GM20431 (cell line): ENCODE measurements around the gene MAPK7.

Experiments
- in situ Hi-C: fragments of 300-500 bp; cut with MseI, MboI; formaldehyde crosslinking; loops from one replicate; pipeline ENCODE4 v1.15.0; 2020; ENCODE audit warnings: low sequenced_read_pairs; ENCODE audit not compliant: unreplicated experiment

The MAPK7 gene

GRCh38 chr17:19377602-19378415 lies 489 bp upstream of the MAPK7 start:
- in situ Hi-C loops: no loop called here

- in situ Hi-C loops: no loop called here
These were observed 1.2 kb downstream of the MAPK7 start for GRCh38 chr17:19379361-19380065.

GRCh38 chr17:19380481-19381301 lies 2.4 kb downstream of the MAPK7 start:
- in situ Hi-C loops: no loop called here

GRCh38 chr17:19381361-19381740 lies 3.1 kb downstream of the MAPK7 start:
- in situ Hi-C loops: no loop called here

GRCh38 chr17:19381741-19382444 lies 3.6 kb downstream of the MAPK7 start:
- in situ Hi-C loops: no loop called here

GRCh38 chr17:19382531-19383444 lies 4.5 kb downstream of the MAPK7 start:
- in situ Hi-C loops: no loop called here

GRCh38 chr17:19383681-19384470 lies 5.6 kb downstream of the MAPK7 start:
- in situ Hi-C loops: no loop called here

GRCh38 chr17:19384723-19385391 lies 6.6 kb downstream of the MAPK7 start:
- in situ Hi-C loops: no loop called here

GRCh38 chr17:19385521-19385983 lies 7.3 kb downstream of the MAPK7 start:
- in situ Hi-C loops: no loop called here

- in situ Hi-C loops: no loop called here
These were observed 8.0 kb downstream of the MAPK7 start for GRCh38 chr17:19386051-19386929.

- in situ Hi-C loops: no loop called here
These were observed 8.9 kb downstream of the MAPK7 start, which contains the start of gene MFAP4 for GRCh38 chr17:19386974-19387920. Gene MFAP4 (minus strand): TSS chr17:19387190. CDS start chr17:19387155, 35 bp downstream.

- in situ Hi-C loops: no loop called here
These were observed 9.7 kb downstream of the MAPK7 start for GRCh38 chr17:19387921-19388521.

GRCh38 chr17:19388791-19389785 lies 10.8 kb downstream of the MAPK7 start:
- in situ Hi-C loops: no loop called here

GRCh38 chr17:19390951-19391350 lies 12.7 kb downstream of the MAPK7 start:
- in situ Hi-C loops: no loop called here
